Prostate gland (tissue), 2 donors: ENCODE results near the gene APOBEC3H.

Source experiments
- POLR2A ChIP-seq: fragments of 450-650 bp; IDR thresholded peaks from one replicate; pipeline ENCODE4 v1.6.1; 2016; ENCODE audit warnings: antibody characterized with exemption, mild to moderate bottlenecking
- TF ChIP-seq, protein P1 (sequence below), 4 experiments: fragments of 200-600 bp in 2 of 4; fragments of 450-650 bp in 2 of 4; sonication (generic) in 2 of 4; IDR thresholded peaks; 1 replicate in 3 of 4; 2 replicates in 1 of 4; pipeline ENCODE4 v1.5.1; 2016 to 2019; ENCODE audit warnings: antibody characterized with exemption in 4 of 4, mild to moderate bottlenecking in 2 of 4, moderate library complexity in 2 of 4

DNA sequence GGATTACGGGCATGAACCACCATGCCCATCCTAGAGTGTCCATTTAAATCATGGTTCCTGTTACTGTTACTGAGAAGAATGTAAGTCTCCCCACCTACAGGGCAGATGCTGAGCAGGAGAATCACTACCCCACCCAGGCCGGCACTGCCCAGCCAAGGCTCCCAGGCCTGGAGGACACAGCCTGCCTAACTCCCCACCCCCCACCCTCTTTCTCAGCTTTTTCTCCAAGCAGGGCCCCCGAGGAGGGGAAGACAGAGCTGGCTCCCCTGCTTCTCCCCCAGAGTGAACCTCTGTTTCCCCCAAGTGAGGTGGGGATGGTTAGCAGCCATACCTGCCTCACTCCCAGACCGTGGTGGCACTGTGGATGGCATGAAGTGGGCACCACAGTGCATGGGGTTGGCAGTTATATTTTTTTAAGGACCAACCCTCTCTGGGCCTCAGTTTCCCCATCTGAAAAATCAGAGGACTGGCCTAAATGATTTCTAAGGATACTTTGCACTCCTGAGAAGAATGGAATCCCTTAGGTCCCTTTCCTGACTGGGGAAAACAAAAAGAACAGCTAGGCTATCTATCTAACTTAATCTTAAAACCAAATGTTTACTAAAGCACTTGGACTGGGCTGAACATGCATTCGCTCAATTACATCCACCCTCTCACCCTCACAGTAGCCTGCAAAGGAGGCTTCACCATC is 50.4 kb downstream of the APOBEC3H start:
- no peak for TF ChIP-seq POLR2A
- TF ChIP-seq, protein P1, sequence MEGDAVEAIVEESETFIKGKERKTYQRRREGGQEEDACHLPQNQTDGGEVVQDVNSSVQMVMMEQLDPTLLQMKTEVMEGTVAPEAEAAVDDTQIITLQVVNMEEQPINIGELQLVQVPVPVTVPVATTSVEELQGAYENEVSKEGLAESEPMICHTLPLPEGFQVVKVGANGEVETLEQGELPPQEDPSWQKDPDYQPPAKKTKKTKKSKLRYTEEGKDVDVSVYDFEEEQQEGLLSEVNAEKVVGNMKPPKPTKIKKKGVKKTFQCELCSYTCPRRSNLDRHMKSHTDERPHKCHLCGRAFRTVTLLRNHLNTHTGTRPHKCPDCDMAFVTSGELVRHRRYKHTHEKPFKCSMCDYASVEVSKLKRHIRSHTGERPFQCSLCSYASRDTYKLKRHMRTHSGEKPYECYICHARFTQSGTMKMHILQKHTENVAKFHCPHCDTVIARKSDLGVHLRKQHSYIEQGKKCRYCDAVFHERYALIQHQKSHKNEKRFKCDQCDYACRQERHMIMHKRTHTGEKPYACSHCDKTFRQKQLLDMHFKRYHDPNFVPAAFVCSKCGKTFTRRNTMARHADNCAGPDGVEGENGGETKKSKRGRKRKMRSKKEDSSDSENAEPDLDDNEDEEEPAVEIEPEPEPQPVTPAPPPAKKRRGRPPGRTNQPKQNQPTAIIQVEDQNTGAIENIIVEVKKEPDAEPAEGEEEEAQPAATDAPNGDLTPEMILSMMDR (IDR thresholded peaks at IDR 0.05), result no peak
